22Rv1 (cell line): ENCODE measurements around the gene SCAMP1.

Source experiments
- CTCF ChIP-seq: fragments of 450-650 bp; IDR thresholded peaks from 2 replicates; pipeline ENCODE4 v1.5.1; 2017; ENCODE audit warnings: mild to moderate bottlenecking
- ZFX ChIP-seq: fragments of 450-650 bp; IDR thresholded peaks from 2 replicates; pipeline ENCODE4 v1.6.1; 2017; ENCODE audit warnings: antibody characterized with exemption, borderline replicate concordance

DNA sequence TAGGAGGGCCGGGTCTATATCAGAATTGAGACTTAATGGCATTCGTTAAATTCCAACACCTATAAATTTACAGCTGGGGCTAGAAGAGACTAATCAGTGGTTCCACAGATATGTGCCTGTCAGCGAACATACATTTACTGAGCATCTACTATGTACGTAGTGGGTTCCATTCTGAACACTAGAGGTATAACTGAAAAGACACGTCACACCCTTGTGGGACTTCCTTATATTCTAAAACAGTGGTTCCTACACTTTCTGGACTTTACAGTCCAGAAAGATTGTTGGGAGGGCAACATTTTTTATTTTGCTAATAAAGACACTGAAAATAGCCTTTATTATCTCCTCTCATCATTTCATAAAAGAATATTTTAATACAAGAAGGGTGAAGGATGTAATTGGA, 140.5 kb downstream of the SCAMP1 start:
- no peak for TF ChIP-seq CTCF
- TF ChIP-seq ZFX, result no peak
